Neural crest cell (in vitro differentiated cells): Measurements from ENCODE around the gene DNAJB1. TPM values are rescaled to one million over a fixed set of nuclear protein-coding genes. Genes with fewer than 3 reads are reported as not detected.
"Not testable (repeated sequence)": the region's sequence is repeated elsewhere in the genome, so short reads cannot be mapped to it uniquely, and the experiment has no call there.

ENCODE experiments used
- DNase-seq: peaks from one replicate; pipeline ENCODE4 v3.0.0; 2021; ENCODE audit warnings: low read depth, mixed read lengths, low spot score
- H3K27ac Mint-ChIP-seq: one replicate; pipeline ENCODE4 v1.8.0; 2021; ENCODE audit warnings: mild to moderate bottlenecking, mixed read lengths; ENCODE audit not compliant: unreplicated experiment
- H3K27me3 Mint-ChIP-seq: 2 replicates; pipeline ENCODE4 v1.8.0; 2021; ENCODE audit warnings: low read depth, mild to moderate bottlenecking, mixed read lengths
- H3K36me3 Mint-ChIP-seq: 2 replicates; pipeline ENCODE4 v1.8.0; 2021; ENCODE audit warnings: low read depth, mild to moderate bottlenecking, mixed read lengths
- H3K4me1 Mint-ChIP-seq: 2 replicates; pipeline ENCODE4 v1.8.0; 2021; ENCODE audit warnings: mixed read lengths
- H3K4me3 Mint-ChIP-seq: one replicate; pipeline ENCODE4 v1.8.0; 2021; ENCODE audit warnings: mild to moderate bottlenecking, mixed read lengths
- H3K9me3 Mint-ChIP-seq: 2 replicates; pipeline ENCODE4 v1.8.0; 2021; ENCODE audit warnings: mixed read lengths
- total RNA-seq: library from RNA; stranded (reverse); gene quantifications from 2 replicates; pipeline ENCODE4 v1.2.1, GENCODE V29; 2021
- TF ChIP-seq, protein P1 (sequence below): fragments of 200-600 bp; sonication (generic); conservative IDR thresholded peaks from 2 replicates; pipeline ENCODE4 v1.5.0; 2021; ENCODE audit warnings: antibody characterized with exemption, mild to moderate bottlenecking

The DNAJB1 gene
- total RNA-seq, 1 donor from 2014 or later, result 89.4 TPM

DNA sequence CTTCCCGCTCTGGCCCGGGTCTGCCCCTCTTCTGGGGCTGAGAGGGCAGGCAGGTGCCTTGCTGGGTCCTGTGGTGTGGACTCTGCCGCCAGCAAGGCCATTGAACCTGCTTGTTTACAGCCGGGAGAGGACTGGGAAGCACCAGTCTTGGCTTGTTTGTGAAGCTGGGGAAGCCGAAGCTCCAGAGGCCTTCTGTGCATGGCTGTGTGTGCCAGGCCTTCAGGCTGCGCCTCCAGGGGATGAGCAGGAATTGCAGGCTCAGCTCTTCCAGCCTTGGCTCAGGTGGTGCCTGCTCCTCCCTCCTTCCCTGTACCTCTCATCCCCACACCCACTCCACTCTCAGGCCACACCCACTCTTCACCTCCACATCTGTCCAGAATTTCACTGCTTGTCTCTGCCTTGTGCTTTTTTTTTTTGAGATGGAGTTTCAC, 36.2 kb upstream of the DNAJB1 start:
- H3K4me3 Mint-ChIP-seq, result no peak overlapping the region
- H3K27me3 Mint-ChIP-seq, result no peaks in the 10 kb centered on the region
- DNase-seq, result no peak
- H3K4me1 Mint-ChIP-seq, result peaks cover 12% of the 10 kb centered on the region
- H3K9me3 Mint-ChIP-seq, result no peaks in the 10 kb centered on the region
- H3K27ac Mint-ChIP-seq, result peak overlapping the region; percentile 35
- H3K36me3 Mint-ChIP-seq, result no peaks in the 10 kb centered on the region
- TF ChIP-seq, protein P1, sequence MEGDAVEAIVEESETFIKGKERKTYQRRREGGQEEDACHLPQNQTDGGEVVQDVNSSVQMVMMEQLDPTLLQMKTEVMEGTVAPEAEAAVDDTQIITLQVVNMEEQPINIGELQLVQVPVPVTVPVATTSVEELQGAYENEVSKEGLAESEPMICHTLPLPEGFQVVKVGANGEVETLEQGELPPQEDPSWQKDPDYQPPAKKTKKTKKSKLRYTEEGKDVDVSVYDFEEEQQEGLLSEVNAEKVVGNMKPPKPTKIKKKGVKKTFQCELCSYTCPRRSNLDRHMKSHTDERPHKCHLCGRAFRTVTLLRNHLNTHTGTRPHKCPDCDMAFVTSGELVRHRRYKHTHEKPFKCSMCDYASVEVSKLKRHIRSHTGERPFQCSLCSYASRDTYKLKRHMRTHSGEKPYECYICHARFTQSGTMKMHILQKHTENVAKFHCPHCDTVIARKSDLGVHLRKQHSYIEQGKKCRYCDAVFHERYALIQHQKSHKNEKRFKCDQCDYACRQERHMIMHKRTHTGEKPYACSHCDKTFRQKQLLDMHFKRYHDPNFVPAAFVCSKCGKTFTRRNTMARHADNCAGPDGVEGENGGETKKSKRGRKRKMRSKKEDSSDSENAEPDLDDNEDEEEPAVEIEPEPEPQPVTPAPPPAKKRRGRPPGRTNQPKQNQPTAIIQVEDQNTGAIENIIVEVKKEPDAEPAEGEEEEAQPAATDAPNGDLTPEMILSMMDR, result no peak

DNA sequence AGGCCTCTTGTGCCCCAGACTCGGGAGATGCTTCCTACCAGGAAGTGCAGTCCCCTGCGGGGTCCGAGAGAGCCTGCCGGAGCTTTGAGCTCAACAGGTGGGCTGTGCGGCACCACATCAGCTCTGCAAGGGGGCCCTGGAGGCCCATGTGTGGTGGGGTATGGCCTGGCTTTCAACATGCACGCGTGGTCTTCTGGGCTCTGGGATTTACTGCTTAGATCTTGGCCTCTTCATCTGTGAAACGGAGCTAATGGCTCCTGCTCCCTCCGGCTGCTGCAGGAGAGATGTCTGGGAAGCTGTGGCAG, 35.7 kb upstream of the DNAJB1 start:
- H3K36me3 Mint-ChIP-seq, result no peaks in the 10 kb centered on the region
- DNase-seq, result no peak
- H3K4me3 Mint-ChIP-seq, result no peak overlapping the region
- TF ChIP-seq, protein P1, result no peak
- no peaks in the 10 kb centered on the region for H3K9me3 Mint-ChIP-seq
- no peak overlapping the region for H3K27ac Mint-ChIP-seq
- H3K27me3 Mint-ChIP-seq, result no peaks in the 10 kb centered on the region
- H3K4me1 Mint-ChIP-seq, result peaks cover 12% of the 10 kb centered on the region

- TF ChIP-seq, protein P1, result no peak
- H3K27ac Mint-ChIP-seq, result peak overlapping the region; percentile 27
- H3K4me1 Mint-ChIP-seq, result peaks cover 12% of the 10 kb centered on the region
- no peak for DNase-seq
- H3K9me3 Mint-ChIP-seq, result no peaks in the 10 kb centered on the region
- H3K36me3 Mint-ChIP-seq, result no peaks in the 10 kb centered on the region
- no peak overlapping the region for H3K4me3 Mint-ChIP-seq
- H3K27me3 Mint-ChIP-seq, result no peaks in the 10 kb centered on the region
Measured at GRCh38 chr19:14553042-14553938, 35.1 kb upstream of the DNAJB1 start.

DNA sequence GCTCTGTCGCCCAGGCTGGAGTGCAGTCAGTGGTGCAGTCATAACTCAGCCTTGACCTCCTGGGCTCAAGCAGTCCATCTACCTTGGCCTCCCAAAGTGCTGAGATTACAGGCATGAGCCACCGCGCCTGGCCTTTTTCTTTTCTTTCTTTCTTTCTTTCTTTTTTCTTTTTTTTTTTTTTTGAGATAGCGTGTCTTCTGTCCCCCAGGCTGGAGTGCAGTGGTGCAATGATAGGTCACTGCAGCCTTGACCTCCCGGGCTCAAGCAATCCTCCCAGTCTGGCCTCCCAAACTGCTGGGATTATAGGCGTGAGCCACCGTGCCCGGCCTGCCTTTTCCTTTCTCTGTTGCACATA, 33.8 kb upstream of the DNAJB1 start:
- H3K27ac Mint-ChIP-seq, H3K27me3 Mint-ChIP-seq, H3K4me3 Mint-ChIP-seq, DNase-seq, H3K36me3 Mint-ChIP-seq, H3K9me3 Mint-ChIP-seq: not testable (repeated sequence)
- H3K4me1 Mint-ChIP-seq, result peaks cover 12% of the 10 kb centered on the region

- TF ChIP-seq, protein P1, result peak; percentile 65
- H3K27ac Mint-ChIP-seq, result peak overlapping the region; percentile 35
- DNase-seq, H3K4me1 Mint-ChIP-seq, H3K9me3 Mint-ChIP-seq, H3K4me3 Mint-ChIP-seq, H3K36me3 Mint-ChIP-seq, H3K27me3 Mint-ChIP-seq: not testable (repeated sequence)
Measured at GRCh38 chr19:14551134-14552005, 33.2 kb upstream of the DNAJB1 start.
